RWPE1 (cell line): ENCODE measurements around the gene WNK1.

Experiments
- CTCF ChIA-PET: fragments of 350-600 bp; sonication (Branson Sonifier 250); formaldehyde crosslinking; extraction: SDS; loops from one replicate; lab custom pipeline; 2021; lab: Yijun Ruan, JAX
- POLR2A ChIA-PET: fragments of 400-600 bp; formaldehyde crosslinking; extraction: SDS; loops from one replicate; lab custom pipeline; 2020; ENCODE audit warnings: antibody characterized with exemption; ENCODE audit not compliant: low non-redundant PET; lab: Yijun Ruan, JAX
- DNase-seq: peaks from one replicate; pipeline ENCODE4 v3.0.0; 2012; ENCODE audit warnings: low spot score
- H3K27ac ChIP-seq: fragments of 450-650 bp; 2 replicates; pipeline ENCODE4 v1.5.1; 2017
- CTCF ChIP-seq: fragments of 450-650 bp; conservative IDR thresholded peaks from 2 replicates; pipeline ENCODE4 v1.5.1; 2017; ENCODE audit warnings: low read depth, mild to moderate bottlenecking

The WNK1 gene

GRCh38 chr12:880656-881055, 128.3 kb downstream of the WNK1 start:
- H3K27ac ChIP-seq = no peak overlapping the region
- ChIA-PET POLR2A (no interaction called here), CTCF (no interaction called here)
- no peak for TF ChIP-seq CTCF
- DNase-seq = no peak

GRCh38 chr12:884746-885414, 132.5 kb downstream of the WNK1 start:
- CTCF ChIA-PET = interaction anchor here (1.3 kb wide), 1 partner anchor 130 kb away, joined by 4 read pairs; no protein-coding TSS in a partner anchor
- TF ChIP-seq CTCF = no peak
- no peak for DNase-seq
- no peak overlapping the region for H3K27ac ChIP-seq
- POLR2A ChIA-PET = no interaction called here

- ChIA-PET POLR2A (interaction anchor here (0.6 kb wide), 1 partner anchor 88 kb away, joined by 16 read pairs; no protein-coding TSS in a partner anchor), CTCF (interaction anchor here (1.3 kb wide), 1 partner anchor 131 kb away, joined by 4 read pairs; no protein-coding TSS in a partner anchor)
- no peak for DNase-seq
Measured at GRCh38 chr12:885701-886100, 133.3 kb downstream of the WNK1 start.

GRCh38 chr12:886206-886605, 133.8 kb downstream of the WNK1 start:
- POLR2A ChIA-PET = interaction anchor here (0.6 kb wide), 1 partner anchor 88 kb away, joined by 16 read pairs; no protein-coding TSS in a partner anchor

More at GRCh38 chr12:885701-886100, 133.3 kb downstream of the WNK1 start:
- no peak overlapping the region for H3K27ac ChIP-seq
- no peak for TF ChIP-seq CTCF

GRCh38 chr12:894226-894625, 141.8 kb downstream of the WNK1 start:
- TF ChIP-seq CTCF = no peak
- POLR2A ChIA-PET = no interaction called here
- no peak for DNase-seq
- H3K27ac ChIP-seq = no peak overlapping the region
- CTCF ChIA-PET = interaction anchor here (0.7 kb wide), 1 partner anchor 17 kb away, joined by 3 read pairs; no protein-coding TSS in a partner anchor

More at GRCh38 chr12:886206-886605, 133.8 kb downstream of the WNK1 start:
- no peak for TF ChIP-seq CTCF
- H3K27ac ChIP-seq = no peak overlapping the region
- CTCF ChIA-PET = no interaction called here
- DNase-seq = no peak

GRCh38 chr12:896031-896430, 143.7 kb downstream of the WNK1 start:
- ChIA-PET POLR2A (no interaction called here), CTCF (no interaction called here)
- TF ChIP-seq CTCF = no peak
- DNase-seq = no peak
- H3K27ac ChIP-seq = no peak overlapping the region
